HS-27A (cell line): ENCODE results near the gene PHACTR1.
A peak's percentile ranks its signal among the peaks of the same experiment; 100 is the strongest.

Source experiments
- DNase-seq: peaks from one replicate; pipeline ENCODE4 v3.0.0-alpha.2; 2012; ENCODE audit warnings: low read depth, missing footprints

The PHACTR1 gene

DNA sequence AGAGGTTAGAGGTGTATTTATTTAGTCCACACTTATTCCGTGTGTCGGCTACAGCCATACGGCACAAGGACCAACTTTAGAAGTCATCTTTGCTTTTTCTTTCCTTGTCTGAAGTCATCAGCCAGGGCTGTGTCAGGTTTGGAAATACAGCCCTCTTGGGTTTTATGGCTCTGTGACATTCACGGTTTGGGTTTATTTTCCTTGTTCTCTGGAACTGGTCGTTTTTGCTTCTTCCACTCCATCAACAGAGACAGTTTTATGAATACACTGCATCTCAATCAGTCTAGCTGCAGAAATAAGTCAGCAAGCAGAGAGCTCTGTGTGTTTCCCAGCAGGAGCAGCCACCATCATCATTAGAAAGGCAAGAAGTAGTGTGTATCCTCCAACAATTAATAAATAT is 479.2 kb downstream of the PHACTR1 start:
- no peak for DNase-seq

DNA sequence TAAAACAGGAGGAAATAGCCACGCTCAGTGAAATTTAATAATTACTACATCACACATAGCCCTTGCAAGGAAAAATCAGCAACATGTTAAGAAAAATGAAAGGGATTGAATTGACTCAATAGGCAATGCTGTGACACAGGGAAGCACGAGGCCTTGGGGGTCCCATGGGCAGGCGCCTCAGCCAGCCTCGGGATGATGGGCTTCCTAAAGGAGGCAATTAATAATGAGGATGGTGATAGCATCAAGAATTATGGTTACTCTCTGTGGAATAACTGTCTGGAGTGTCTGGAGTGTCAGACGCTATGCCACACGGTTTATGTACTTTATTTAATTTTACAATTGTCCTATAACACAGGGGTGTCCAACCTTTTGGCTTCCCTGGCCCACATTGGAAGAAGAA is 481.6 kb downstream of the PHACTR1 start:
- no peak for DNase-seq

- no peak for DNase-seq
These were observed 484.8 kb downstream of the PHACTR1 start for GRCh38 chr6:13201336-13201735.

GRCh38 chr6:13203145-13203544 is 486.6 kb downstream of the PHACTR1 start:
- no peak for DNase-seq

GRCh38 chr6:13205106-13205505 is 488.5 kb downstream of the PHACTR1 start:
- no peak for DNase-seq

- DNase-seq, result no peak
These were observed 495.5 kb downstream of the PHACTR1 start for GRCh38 chr6:13212096-13212495.

GRCh38 chr6:13212538-13212937 is 496.0 kb downstream of the PHACTR1 start:
- no peak for DNase-seq

DNA sequence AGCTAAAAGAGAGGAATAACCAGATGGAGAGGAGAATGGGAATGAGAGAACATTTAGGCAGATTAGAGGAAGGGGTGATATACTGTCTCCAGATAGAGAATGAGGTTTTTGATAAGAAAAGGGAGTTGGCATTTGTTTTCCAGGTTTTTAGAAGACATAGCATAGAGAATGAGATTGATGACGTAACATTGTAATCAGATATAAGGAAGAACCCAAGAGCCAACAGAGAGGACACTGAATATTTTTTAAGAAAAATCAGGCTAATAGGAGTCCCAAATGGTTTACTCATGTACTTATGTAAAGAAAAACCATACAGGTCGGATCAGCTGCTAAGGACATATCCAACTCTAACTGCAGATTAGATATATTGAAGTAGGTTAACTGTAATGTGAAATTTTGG is 498.8 kb downstream of the PHACTR1 start:
- no peak for DNase-seq

DNA sequence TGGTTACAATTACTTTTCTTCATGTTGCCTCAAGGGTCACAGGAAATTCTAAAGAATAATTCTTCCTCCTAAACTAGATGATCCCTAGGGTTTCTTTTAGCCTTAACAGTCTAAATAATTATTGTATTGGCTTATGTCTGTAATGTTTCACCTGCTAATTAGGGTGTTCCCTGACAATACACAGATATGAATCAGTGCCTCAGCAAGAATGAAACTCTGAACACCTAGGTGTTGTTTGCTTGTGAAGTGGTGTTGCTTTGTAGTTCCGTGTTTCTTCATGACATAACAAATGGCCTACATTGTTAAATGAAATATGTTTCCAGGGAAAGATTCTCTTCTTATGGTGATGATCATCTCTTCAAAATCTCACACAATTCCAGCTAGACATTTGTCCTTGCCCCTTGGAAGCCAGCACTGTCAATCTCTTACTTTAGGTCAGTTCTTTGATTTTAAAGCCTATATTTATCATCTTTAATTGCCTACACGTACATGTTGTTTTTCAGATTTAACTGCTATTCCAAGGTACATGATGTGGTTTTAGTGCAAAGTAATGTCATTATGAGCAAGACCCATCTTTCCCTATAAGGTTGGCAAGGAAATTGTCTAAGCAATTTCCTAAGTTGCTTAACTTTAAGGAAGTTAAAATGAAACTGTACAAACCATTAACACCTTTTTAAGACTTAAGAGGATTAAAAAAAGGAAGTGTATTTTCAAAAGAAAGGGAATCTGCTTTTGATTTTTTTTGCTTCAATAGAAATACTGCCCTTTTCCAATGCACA is 499.9 kb downstream of the PHACTR1 start:
- DNase-seq, result no peak

GRCh38 chr6:13217206-13217905 is 500.8 kb downstream of the PHACTR1 start:
- no peak for DNase-seq

DNA sequence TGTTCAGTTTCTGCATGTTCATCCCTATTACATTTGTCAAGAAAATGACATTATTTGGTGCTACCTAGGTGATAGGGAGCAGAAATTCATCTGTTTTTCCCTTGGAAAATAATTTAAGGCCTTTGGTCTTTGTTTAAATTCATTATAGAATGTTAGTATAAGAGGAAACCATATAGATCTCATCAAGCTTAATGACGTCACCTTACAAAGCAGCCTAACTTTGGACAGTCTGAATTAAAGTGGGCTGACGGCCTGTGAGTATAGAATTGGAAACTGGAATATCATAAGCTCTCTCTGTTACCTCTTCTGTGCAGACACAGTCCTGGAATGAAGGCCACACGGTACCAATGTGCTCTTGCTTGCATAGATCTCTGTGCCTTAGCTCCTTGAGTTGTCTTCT is 503.7 kb downstream of the PHACTR1 start:
- no peak for DNase-seq

DNA sequence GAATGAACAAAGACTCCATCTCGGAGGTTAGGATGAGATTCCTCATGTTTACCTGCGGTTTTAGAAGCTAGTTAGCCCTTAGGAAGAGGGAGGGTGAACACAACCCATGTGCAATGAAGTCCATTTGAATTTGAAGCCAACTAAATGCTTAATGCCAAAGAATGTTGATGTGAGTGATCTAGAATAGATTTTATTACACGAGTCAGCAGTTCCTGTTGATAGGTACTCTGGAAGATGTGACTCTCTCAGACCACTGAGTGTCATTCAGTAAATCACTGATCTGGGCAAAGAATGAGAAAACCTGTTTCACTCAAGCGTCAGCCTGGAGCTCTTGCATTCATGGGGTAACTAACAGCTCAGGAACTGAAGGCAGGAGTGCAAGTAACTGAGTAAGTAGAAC is 505.5 kb downstream of the PHACTR1 start:
- DNase-seq, result no peak

GRCh38 chr6:13226071-13226470 is 509.5 kb downstream of the PHACTR1 start:
- no peak for DNase-seq

DNA sequence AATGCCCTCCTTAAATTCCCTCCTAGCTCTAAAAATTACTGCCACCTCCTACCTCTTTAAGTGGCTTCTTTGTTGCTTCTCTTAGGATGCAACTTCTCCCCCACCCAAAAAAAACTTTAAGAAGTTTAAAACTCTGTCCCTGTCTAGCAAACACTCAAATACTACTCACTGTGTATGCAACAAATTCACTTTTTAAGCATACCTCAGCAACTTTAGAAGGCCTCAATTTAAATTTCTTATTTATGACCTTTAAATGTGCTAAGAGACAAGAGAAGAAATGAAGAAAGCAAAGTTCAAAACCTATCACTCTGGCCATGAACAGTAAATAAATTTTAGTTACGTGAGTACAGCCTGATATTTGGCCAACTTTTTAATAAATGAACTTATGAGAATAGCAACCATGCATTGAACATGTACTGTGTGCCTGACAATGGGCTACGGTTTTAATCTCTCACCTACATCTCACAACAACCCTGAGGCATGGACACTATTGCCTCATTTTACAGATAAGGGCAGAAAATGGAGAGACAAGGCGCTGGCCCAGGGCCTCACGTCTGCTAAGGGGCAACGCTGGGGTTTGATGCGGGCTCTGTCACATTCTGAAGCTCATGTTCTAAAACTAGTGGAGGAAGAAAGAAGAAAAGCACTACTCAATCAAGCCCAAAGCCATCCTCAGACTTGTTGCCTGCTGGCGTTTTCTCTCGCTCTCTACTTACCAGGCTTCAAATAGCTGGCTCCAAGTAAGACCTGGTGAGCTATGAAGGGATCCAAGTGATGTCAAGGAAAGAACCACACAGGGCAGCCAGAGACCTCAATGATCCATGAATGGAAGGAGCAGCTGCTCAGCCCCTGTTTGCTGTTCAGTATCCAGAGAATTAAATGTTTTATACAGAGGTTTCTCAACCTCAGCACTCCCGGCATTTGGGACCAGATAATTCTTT is 512.0 kb downstream of the PHACTR1 start:
- DNase-seq, result no peak

- DNase-seq, result peak; percentile 33
These were observed 512.9 kb downstream of the PHACTR1 start for GRCh38 chr6:13229205-13230085.

DNA sequence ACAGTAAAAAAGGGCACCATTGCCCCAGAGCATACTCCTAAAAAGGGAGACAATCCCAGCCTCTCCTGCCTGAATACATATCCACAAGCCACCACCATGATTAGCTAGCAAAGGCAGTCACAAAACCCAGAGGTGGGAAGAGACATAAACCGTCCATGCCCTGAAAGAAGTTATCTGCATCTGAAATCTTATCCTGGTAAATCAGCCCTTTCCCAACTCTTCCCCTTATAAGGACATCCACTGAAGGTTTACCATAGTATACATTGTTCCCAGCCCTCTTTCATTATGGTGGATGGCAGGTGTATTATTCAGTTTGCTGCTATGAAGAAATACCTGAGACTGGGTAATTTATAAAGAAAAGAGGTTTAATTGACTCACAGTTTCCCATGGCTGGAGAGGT is 516.5 kb downstream of the PHACTR1 start:
- no peak for DNase-seq

- DNase-seq, result no peak
These were observed 517.6 kb downstream of the PHACTR1 start for GRCh38 chr6:13234130-13234529.

DNA sequence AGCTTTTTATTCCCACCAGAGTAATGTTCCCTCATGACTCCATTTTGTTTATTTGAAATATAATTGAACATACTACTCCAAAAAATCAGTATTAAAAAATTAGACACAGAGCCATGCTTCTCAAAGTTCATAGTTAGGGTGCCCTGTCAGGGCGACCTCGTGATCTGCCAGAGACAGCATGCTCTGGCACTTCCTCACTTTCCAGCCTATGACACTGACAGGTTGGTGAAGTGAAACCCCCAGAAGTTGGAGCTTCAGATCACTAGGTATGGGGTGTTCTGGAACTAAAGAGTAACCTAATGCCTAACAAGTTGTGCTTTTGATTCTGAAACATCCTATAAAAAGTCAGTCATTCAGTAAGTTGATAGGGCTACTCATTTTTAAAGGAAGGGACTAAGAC is 518.8 kb downstream of the PHACTR1 start:
- DNase-seq, result no peak

DNA sequence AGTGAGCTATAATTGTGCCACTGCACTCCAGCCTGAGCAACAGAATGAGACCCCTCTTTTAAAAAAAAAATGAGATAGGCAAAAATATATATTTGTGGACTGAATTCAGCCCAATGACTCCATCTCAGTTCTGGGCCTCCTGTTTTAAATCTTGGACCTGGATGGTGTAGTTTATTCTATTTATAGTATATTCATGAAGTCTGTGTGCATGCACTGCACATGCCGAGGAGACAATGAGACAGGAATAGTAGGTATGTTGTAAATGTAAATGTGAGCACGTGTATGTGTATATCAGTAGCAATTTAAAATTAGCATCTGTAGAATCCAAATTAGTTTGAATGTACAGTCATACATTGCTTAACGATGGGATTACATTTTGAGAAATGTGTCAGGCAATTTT is 520.8 kb downstream of the PHACTR1 start:
- DNase-seq, result no peak

GRCh38 chr6:13238017-13238416 is 521.5 kb downstream of the PHACTR1 start:
- DNase-seq, result no peak

DNA sequence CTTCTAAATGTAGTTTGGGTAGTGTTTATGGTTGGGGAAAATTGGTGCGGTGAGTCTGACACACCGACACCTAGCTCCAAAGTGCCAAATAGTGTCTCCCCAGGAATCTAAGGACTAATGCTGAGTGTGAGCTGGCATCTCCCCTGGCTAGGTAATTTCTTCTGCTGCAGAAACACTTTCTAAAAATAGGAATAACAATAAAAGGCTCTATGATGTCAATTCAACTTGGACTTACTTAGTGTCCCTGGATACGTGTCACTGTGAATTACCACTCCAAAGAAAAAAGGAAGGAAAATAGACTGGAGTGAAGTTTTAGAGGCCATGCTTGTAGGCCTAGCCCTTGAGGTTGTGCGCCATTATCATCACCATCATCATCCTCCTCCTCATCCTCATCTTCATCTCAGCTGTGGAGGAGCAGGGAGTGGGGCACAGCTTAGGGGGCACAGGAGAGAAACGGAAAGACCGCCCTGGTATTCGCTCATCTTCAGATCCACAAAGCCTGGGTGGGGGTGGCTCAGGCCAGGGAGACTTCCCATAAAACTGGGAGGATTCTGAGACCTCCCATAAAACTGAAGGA is 522.2 kb downstream of the PHACTR1 start:
- no peak for DNase-seq
